Activated CD8-positive, alpha-beta memory T cell treated with anti-CD3 and anti-CD28 coated beads for 24 hours (primary cell): Measurements from ENCODE around the gene COL26A1.
"Not testable (repeated sequence)": the region's sequence is repeated elsewhere in the genome, so short reads cannot be mapped to it uniquely, and the experiment has no call there.

Source experiments
- DNase-seq: peaks from one replicate; pipeline ENCODE4 v3.0.0-alpha.2; 2020

Gene COL26A1

DNA sequence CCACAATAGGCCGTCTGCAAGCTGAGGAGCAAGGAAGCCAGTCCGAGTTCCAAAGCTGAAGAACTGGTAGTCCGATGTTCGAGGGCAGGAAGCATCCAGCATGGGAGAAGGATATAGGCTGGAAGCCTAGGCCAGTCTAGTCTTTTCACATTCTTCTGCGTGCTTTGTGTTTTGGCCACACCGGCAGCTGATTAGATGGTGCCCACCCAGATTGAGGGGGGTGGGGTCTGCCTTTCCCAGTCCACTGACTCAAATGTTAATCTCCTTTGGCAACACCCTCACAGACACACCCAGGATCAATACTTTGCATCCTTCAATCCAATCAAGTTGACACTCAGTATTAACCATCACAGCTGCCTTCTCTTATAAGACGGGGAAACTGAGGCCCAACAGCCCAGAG, 142.8 kb downstream of the COL26A1 start:
- DNase-seq: not testable (repeated sequence)

DNA sequence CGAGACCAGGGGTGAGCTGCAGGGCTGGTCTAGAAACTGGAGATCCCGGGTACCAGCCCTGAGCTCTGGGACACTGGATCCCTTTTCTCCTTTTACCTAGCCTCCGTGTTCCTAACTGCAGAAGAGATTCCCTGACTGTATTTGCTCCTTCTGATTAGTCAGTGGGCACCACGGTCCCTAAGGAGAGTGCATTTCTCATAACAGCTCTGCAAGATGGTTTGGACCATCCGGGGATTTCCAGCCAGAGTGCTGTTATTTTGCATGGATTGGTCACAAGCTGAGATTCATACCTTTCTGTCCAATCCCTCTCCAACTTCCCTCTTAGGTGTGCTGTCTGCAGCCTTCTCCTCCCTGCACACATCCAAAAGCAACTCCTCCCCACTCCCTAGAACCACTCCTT, 143.9 kb downstream of the COL26A1 start:
- no peak for DNase-seq

DNA sequence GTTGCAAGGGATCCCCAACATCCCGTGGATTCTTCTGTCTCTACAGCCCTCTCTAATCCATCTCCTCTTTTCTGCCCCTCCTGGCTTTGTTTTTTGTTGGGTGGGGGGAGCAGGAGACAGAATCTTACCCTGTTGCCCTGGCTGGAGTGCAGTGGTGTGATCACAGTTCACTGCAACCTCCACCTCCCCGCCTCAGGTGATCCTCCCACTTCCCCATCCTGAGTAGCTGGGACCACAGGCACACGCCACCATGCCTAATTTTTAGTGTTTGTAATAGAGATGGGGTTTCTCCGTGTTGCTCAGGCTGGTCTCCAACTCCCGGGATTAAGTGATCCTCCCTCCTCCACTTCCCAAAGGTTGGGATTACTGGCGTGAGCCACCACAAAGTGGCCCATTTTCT, 144.7 kb downstream of the COL26A1 start:
- no peak for DNase-seq

DNA sequence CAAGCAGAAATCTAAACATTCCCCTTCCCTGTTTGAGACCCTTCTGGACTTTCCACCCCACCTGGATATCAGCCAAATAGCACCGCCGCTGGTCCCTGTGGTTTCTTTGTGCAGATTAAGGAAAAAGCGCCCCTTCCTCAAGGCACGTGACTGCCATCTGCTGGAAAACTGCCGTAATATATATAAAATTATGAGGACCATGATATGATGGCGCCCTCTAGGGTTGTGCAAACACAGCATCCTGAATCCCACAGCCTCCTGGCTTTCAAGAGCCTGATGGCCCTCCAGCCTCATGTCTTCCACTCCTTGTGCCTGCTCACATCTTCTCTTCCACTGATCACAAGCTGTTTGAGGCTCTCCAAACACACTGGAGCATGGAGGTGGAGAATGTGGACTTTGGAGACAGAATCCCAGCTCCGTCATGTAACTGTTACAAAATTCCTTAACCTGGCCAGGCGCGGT, 145.1 kb downstream of the COL26A1 start:
- peak; percentile 60 for DNase-seq

DNA sequence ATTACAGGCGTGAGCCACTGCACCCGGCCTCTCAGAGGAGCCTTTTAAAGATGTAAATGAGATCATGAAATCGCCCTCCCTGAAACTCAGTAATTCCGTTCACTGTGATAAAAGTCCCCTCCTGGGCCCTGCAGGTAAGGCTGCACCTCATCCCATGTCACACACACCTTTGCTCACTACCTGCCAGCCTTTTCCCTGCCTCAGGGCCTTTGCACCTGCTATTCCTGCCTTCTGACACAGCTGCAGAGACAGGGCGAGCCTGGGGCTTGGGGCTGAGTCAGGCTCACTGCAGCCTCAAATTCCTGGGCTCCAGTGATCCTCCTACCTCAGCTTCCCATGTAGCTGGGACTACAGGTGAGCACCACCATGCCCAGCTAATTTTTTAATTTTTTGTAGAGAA, 147.6 kb downstream of the COL26A1 start:
- no peak for DNase-seq

DNA sequence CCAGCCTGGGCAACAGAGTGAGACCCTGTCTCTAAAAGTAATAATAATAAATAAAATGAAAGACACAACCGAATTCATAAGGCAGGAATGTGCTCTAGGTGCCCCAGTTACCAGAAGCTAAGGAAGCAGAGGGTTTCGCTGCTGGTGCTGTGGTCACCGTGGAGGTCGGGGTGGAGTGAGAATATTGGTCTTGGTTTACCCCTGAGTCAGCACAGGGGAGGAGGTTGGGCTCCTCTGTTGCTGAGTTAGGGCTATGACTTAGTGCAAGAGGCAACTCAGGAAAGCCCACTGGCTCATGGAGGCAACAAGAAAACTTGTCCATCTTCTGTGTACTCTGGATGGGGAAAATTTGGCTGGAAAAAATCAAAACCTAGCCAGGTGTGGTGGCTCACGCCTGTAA, 149.3 kb downstream of the COL26A1 start:
- no peak for DNase-seq

DNA sequence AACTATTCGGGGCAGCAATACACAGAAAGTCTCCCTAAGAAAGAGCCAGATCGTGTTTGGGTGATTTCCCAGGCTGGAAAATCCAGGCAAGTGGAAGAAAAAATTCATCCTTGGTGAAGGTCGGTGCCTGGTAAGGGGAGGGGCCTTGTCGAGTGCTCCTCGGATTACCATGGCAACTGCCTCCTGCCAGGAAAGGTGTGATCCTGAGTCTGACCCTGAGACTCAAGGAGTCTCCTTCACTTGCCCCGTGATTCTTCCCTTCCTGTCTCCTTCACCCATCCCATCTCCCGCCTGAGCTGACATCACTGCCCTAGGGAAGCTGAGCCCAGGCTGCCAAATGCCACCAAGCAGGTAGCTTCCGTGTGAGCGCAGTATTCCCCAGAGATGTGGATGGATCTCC, 154.2 kb downstream of the COL26A1 start:
- DNase-seq: no peak

DNA sequence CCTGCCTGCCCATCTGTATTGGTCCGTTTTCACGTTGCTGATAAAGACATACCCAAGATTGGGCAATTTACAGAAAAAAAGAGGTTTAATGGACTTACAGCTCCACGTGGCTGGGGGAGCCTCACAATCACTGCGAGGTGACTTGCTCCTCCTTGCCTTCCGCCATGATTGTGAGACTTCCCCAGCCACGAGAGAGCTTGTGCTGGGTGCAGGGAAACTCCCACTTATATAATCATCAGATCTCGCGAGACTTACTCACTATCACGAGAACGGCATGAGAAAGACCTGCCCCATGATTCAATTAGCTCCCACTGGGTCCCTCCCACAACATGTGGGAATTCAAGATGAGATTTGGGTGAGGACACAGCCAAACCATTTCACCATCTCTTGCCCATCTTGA, 154.6 kb downstream of the COL26A1 start:
- no peak for DNase-seq

DNA sequence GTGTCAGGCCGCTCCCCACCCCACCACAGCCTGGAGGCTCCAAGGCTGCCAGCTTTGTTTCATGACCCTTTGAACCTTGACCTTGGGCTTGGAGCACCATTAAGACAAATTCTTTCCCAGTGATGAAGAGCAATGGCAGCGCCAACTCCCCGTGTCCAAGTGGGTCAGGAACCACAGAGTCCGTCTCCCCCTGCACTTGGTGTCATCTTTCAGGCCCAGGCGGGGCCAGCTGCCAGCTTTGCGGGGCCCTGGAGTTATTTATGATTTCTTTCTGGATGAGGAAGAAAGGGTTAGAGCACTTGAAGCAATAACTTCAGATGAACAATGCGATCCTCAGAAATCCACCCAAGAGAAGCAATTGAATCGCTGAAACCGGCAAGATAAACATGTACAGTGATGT, 155.7 kb downstream of the COL26A1 start:
- DNase-seq: no peak

DNA sequence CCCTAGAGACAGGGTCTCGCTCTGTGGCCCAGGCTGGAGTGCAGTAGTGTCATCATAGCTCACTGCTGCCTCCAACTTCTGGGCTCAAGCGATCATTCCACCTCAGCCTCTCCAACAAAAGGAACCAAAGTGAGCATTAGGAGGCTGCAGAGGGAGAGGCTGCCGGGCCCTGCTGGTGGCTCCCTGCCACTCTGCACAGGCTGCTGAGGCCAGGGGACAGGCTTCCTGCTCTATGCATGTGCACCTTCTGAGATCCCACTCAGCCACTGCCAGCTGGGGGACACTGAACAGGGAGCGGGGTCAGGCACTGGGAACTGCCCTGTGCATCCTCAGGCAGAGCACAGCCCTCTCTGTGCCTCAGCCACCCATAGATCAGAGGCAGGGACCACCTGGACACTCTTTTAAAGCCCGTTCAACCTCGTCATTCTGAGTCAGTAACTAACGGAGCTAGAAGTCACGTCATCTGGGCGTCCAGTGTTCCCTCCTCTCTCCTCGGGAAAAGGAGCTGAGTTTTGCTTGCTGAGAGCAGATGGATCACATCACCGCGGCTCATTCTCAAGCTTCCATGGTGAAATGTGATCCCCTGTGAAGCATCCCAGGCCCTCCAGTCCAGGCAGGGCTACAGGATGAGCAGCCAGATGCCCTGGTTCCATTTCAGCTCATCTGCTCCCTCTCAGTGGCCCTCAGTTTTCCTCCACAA, 156.8 kb downstream of the COL26A1 start:
- DNase-seq: no peak

DNA sequence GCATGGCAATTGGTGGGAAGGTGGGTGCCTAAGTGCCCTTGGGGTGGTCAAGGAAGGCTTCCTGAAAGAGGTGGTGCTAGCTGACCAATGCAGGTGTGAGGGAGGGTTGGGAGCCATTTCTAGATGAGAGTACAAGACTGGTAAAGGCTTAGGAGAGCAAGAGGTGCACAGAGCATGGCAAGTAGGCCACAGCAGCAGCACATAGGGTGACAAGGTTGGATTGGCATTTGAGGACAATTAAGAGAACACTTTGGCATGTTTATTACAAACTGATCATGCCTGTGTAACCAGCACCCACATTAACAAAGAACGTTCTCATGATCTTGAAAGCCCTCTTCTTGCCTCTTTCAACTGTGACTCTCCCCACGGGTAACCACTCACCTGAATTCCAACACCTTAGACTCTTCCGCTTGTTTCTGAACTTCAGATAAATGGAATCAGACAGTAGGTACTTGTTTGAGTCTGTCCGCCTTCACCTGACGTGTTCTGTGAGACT, 158.8 kb downstream of the COL26A1 start:
- DNase-seq: no peak

DNA sequence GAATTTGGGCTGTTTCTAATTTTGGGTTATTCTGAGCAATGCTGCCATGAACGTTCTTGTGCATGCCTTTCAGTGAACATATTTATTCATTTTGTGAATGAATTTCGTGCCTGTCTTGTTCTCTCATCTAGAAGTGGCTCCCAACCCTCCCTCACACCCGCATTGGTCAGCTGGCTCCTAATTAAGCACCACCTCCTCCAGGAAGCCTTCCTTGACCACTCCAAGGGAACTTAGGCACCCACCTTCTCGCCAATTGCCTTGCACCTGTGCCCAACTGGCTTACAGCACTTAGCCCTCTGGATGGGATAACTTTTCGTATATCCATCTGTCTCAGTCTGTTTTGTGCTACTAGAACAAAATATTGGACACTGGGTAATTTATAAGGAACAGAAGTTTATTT, 159.3 kb downstream of the COL26A1 start:
- no peak for DNase-seq

DNA sequence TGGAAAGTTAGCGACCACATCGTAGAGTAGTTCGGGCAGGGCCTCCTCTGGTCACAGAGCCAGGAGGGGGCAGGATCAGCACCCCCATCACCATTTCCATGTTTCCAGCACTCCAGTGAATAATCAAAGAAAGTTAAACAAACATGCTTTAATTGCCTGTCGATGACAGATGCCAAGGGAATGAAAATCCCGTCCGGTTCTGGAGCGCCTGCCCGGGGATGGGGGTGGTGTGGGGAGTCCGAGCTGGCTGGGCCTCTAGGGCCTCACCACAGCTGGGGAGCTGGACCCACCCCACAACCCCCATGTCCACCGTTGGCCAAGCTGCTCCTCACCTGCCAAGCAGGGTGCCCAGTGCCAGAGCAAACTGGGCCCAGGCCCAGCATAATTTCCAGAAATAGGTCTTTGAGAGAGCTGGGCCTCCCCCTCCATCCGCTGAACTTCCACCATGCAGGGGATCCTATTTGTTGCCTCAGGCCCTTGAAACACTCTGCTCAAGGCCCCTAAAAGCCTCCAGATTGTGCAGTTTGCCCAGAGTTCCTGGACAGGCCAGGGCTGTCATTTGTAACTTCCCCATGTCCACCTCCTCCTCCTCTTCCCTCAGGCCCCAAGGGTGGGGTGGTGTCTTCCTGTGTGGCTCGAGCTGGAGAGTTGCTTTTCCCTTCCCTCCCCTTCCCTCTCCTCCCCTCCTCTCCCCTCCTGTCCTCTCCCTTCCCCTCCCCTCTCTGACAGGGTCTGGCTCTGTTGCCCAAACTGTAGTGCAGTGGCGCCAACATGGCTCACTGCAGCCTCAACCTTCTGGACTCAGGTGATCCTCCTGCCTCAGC, 165.4 kb downstream of the COL26A1 start:
- no peak for DNase-seq

DNA sequence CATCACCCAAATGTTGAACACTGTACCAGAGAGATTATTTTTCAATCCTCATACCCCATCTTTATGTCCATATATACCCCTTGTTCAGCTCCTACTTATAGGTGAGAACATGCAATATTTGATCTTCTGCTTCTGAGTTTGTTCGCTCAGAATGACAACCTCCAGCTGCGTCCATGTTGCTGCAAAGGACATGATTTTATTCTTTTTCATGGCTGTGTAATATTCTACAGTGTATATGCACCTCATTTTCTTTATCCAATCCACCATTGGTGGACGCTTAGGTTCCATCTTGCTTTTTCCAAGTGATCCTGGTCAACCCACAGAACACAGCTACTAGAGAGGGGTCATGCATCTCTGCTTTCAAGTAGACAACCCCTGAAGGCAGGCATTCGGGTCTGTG, 166.9 kb downstream of the COL26A1 start:
- DNase-seq: no peak

DNA sequence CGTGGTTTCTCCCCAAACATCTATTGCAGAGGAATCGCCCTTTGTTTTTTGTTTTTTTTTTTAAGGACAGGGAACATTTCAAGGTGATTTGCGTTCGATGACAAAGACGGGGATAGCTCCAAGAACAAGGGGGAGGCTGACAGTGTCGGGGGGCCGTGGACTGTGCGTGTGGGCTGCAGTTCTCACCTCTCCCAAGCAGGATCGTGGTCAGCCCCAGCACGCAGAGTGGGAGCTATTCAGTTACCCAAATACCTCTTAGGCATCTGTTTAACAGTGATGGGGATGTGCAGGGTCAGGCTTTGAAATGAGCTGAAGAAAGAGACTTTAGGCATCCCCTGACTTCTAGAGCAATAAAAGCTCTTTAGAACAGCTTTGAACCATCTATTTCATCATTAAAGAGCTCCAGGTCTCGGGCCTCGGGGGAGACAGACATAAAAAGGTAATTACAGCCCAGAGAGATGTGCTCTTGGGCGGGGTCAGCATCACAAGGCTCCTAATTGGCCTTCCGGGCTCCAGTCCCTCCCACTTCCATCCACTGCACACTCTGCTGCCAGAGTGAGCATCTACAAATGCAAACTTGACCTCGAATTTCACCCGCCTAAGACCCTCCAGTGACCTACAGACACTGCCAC, 169.2 kb downstream of the COL26A1 start:
- DNase-seq: no peak

DNA sequence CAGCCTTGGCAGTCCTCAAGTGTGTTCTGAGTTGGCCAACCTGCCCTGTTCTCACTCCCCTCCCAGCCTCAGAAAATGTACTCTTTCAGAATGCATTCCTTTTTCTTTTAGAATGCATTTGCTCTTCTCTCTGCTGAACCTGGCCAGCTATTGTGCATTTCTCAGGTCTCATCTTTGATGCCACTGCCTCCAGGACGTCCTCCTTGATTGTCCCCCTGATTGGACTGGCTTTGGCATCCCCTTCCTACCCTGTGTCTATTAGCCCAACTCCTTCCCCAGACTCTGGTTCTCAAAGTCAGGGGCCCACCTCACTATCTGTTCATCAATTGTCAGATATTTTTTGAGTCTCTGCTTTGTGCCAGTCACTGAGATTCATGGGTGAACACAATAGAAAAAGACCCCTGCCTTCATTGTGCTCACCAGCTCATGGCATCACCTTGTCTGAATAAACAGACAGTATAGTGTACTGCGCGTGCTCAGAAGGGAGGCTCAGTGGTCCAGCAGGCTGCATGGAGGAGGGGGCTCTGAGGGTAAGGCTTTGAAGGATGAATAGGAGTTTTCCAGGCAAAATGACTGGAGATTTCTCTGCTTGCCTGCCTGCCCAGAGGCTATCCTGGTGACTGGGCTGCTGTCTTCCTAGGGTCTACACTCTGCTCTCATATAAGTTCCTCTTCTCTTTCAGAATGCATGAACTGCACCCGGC, 169.9 kb downstream of the COL26A1 start:
- DNase-seq: no peak

DNA sequence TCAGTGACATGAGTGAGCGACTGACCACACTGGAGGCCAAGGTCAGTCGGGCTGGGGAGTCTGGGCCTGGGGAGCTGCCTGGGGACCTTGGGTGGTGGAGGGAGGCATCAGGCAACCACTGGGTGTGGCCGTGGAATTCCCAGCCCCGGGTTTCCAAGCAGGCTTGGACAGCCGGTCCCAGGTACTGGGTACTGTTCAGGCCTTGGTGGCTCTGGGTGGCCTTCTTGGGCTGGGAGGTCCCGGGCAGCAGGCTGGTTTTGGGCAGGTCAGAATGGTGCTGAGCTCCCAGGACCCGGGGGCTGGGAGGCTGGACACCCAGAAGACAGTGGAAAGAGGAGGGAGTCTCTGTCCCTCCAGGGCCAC, 170.4 kb downstream of the COL26A1 start:
- no peak for DNase-seq

DNA sequence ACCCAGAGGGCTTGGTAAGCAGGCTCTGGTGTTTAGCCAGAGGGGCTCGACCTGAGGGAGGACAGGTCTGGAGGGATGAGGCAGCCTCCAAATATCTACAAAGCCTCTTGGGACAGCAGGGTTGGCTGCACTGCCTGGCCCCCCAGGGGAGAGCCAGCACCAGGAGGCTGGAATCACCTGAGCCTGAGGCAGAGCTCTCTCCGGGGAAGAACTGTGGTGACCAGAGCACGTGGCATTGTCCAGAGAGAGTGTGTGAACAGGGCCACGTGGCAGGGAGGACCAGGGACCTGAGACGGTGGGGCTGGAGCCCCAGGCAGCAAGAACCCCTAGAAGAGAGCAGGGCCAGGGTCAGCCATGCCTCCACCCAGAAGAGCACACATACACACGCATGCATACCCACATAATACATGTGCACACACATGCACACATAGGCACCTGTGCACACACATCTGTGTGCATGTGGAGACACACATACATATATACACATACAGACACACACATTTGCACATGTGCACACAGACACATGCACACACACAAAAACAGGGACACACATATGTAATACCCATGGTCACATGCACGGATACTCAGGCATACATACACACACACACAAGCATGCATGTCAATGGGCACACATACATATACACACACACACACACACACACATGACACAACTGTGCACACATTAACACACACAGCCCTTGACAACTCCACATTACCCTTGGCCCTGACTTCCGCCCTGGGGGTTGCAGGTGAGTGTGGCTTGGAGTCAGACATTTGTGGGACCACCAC, 171.5 kb downstream of the COL26A1 start:
- DNase-seq: no peak

DNA sequence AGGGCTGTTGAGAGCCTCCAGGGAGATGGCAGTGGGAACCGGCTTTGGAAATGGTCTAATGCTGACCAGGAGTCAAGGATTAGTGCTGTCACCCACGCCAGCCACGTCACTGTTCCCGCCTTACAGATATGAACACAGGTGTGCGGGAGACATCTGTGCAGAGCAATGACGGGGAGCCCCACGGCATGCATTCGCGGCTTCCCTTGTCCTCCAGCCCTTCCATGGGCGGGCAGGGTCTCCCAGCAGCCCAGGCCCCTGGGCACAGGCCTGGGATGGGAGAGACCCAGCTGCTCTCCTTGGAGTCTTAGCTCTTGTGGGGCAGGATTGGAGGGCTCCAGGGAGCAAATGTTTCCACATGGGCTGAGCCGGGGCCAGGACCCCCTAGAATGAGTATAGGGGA, 172.2 kb downstream of the COL26A1 start:
- DNase-seq: no peak

DNA sequence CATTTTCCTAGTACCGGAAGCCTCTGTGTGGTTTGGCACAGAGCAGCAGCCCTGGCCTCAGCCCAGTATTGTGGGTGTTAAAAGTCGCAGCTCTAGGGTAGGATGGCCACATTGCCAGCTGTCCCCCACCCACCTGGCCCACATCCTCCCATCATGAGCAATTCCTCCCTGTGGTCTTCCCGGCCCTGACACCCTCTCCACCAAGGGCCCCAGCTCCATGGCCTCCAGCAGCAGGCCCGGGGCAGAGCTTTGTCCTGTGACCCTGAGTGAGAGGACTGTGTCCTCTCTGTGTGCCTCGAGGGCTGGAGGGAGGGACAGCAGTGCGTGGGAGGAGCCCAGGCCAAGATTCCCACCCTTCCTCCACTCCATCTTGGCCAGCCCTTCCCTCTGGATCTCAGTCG, 172.7 kb downstream of the COL26A1 start:
- no peak for DNase-seq

DNA sequence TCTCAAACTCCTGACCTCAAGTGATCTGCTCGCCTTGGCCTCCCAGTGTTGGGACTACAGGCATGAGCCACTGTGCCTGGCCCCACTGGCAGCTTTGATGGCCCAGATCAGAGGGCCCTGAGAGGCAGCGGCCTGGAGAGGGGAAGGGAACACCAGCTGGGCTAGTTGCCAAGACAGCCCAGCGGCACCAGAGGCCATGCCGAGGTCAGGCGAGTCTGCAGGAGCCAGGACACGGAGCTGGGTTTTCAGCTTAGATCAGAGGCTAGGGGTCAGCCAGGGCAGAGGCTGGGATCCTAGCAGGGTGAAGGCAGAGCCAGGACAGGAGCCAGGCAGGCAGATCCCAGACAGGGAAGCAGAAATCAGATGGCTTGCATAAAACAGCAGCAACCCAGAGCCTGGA, 173.6 kb downstream of the COL26A1 start:
- DNase-seq: no peak

DNA sequence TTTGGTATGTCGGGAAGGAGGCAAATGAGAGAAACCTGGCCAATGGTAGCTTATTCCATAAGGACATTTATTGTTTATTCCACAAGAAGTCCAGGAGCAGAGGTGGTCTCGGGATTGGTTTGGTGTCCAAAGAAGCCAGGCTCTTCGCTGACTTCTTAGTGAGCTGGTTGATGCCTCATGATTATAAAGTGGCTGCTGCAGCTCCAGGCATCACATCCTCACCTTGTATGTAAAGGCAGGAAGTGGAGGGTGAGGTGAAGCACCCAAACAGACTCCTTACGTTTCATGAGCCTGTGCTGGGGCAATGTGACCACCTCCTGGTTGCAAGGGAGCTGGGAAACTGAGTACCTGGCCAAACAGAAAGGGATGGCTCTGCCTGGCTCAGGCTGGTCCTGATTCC, 174.0 kb downstream of the COL26A1 start:
- no peak for DNase-seq
